HepG2 (cell line): Measurements from ENCODE around the gene FOXD2. TPM values are rescaled to one million over a fixed set of nuclear protein-coding genes. Genes with fewer than 3 reads are reported as not detected.

Experiments
- BCL6 ChIP-seq: IDR thresholded peaks from 2 replicates; pipeline ENCODE4 v1.6.1; 2016; ENCODE audit warnings: missing genetic modification reagents, missing compliant biosample characterization
- ELF1 ChIP-seq: sonication (generic); formaldehyde crosslinking; IDR thresholded peaks from 2 replicates; pipeline ENCODE4 v1.4.0; 2020; ENCODE audit warnings: missing genetic modification reagents
- NAIF1 ChIP-seq: sonication (generic); formaldehyde crosslinking; IDR thresholded peaks from 2 replicates; pipeline ENCODE4 v1.5.0; 2020; ENCODE audit warnings: mild to moderate bottlenecking, missing genetic modification reagents, borderline replicate concordance
- NR1H2 ChIP-seq: sonication (generic); formaldehyde crosslinking; IDR thresholded peaks from 2 replicates; pipeline ENCODE4 v1.8.1; 2022; ENCODE audit warnings: low read depth, missing genetic modification reagents, borderline replicate concordance
- SIX4 ChIP-seq: sonication (generic); formaldehyde crosslinking; IDR thresholded peaks from 2 replicates; pipeline ENCODE4 v1.4.0; 2020; ENCODE audit warnings: missing genetic modification reagents
- ZNF335 ChIP-seq: sonication (generic); formaldehyde crosslinking; IDR thresholded peaks from 2 replicates; pipeline ENCODE4 v1.4.0; 2020; ENCODE audit warnings: missing genetic modification reagents
- ZNF350 ChIP-seq: sonication (generic); formaldehyde crosslinking; IDR thresholded peaks from 2 replicates; pipeline ENCODE4 v1.4.0; 2020; ENCODE audit warnings: mild to moderate bottlenecking, low read depth, missing genetic modification reagents, borderline replicate concordance
- ZNF616 ChIP-seq: sonication (generic); formaldehyde crosslinking; IDR thresholded peaks from 2 replicates; pipeline ENCODE4 v1.5.0; 2020; ENCODE audit warnings: low read depth, mild to moderate bottlenecking, missing genetic modification reagents
- ZSCAN20 ChIP-seq: sonication (generic); formaldehyde crosslinking; IDR thresholded peaks from 2 replicates; pipeline ENCODE4 v1.4.0; 2020; ENCODE audit warnings: missing genetic modification reagents, mild to moderate bottlenecking, borderline replicate concordance
- polyA plus RNA-seq, 8 experiments: library from polyadenylated mRNA; depleted of rRNA in 3 of 8; stranded (reverse) in 7 of 8; unstranded in 1 of 8; fragments of >200 nt; fragmentation: Illumina TruSeq in 4 of 8; extraction: Trizol in 4 of 8; gene quantifications; 2 replicates each; pipeline versions ENCODE4 v1.2.1 to v1.2.3, GENCODE V29; 2011 to 2016; ENCODE audit warnings: low read depth in 4 of 8, missing spikeins in 1 of 8, mixed read lengths in 1 of 8; ENCODE audit not compliant: insufficient read depth in 1 of 8
- total RNA-seq, 5 experiments: library from RNA; depleted of rRNA; stranded (reverse); fragments of >200 nt; fragmentation: Illumina TruSeq; extraction: Trizol; gene quantifications; 2 replicates each; pipeline ENCODE4 v1.2.3, GENCODE V29; 2016; ENCODE audit warnings: low read depth in 1 of 5
- TF ChIP-seq, protein P1 (sequence below): sonication (generic); formaldehyde crosslinking; IDR thresholded peaks from 2 replicates; pipeline ENCODE4 v1.5.0; 2020; ENCODE audit warnings: mild to moderate bottlenecking, missing genetic modification reagents
- TF ChIP-seq, protein P2 (sequence below): sonication (generic); formaldehyde crosslinking; IDR thresholded peaks from 2 replicates; pipeline ENCODE4 v1.4.0; 2020; ENCODE audit warnings: missing genetic modification reagents
- TF ChIP-seq, protein P3 (sequence below): sonication (generic); formaldehyde crosslinking; IDR thresholded peaks from 2 replicates; pipeline ENCODE4 v1.5.1; 2020; ENCODE audit warnings: missing genetic modification reagents, mild to moderate bottlenecking, borderline replicate concordance
- TF ChIP-seq, protein P4 (sequence below): sonication (generic); formaldehyde crosslinking; IDR thresholded peaks from 2 replicates; pipeline ENCODE4 v1.4.0; 2020; ENCODE audit warnings: missing genetic modification reagents, borderline replicate concordance

FOXD2 gene
- total and polyA plus RNA-seq, 2 of the 13 experiments (the other 11 are each of a cell fraction or from before 2014, with no cell fraction given): 0.01 to 0.09 TPM

DNA sequence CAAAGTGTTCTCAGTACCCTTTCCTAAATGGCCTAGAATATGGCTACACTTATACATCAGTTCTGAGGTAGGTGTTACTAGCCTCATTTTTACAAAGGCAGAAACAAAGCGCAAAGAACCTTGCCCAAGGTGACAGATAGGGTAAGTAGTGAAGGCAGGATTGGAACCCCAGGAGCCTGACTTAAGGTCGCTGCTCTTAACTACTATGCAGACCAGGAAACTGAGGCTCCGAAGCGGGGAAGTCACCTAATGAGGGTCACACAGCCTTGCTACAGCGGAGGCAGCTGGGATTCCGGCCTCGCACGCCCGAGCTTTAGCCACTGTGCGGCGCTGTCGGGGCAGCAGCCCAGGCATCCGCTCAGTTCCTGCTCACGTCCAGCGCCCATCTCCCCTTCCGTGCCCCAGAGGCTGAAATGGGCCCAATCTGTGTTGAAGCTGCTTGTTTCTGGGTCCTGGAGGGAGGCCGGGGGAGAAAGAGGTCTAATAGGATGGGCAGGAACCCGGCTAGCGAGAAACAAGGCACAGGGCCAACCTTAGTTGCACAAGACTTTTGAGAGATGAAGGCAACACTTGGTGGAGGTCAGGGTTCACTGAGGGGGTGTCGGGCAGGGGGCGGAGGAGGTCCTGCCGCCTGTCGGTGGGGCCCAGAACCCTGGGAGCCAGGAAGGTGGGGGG lies 1.4 kb upstream of the FOXD2 start (continued):
- TF ChIP-seq, protein P1, sequence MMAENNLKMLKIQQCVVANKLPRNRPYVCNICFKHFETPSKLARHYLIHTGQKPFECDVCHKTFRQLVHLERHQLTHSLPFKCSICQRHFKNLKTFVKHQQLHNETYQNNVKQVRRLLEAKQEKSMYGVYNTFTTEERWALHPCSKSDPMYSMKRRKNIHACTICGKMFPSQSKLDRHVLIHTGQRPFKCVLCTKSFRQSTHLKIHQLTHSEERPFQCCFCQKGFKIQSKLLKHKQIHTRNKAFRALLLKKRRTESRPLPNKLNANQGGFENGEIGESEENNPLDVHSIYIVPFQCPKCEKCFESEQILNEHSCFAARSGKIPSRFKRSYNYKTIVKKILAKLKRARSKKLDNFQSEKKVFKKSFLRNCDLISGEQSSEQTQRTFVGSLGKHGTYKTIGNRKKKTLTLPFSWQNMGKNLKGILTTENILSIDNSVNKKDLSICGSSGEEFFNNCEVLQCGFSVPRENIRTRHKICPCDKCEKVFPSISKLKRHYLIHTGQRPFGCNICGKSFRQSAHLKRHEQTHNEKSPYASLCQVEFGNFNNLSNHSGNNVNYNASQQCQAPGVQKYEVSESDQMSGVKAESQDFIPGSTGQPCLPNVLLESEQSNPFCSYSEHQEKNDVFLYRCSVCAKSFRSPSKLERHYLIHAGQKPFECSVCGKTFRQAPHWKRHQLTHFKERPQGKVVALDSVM (CRISPR knock-in tag): peak; percentile 44; the same call in 1 of the 2 replicates
- TF ChIP-seq ZNF350 (CRISPR knock-in tag) (peak; percentile 43; the same call in 1 of the 2 replicates), ZNF335 (CRISPR knock-in tag) (no peak), ZSCAN20 (CRISPR knock-in tag) (no peak), NR1H2 (CRISPR knock-in tag) (no peak), ZNF616 (no peak), NAIF1 (CRISPR knock-in tag) (no peak), BCL6 (CRISPR knock-in tag) (peak; percentile 25; the same call in 1 of the 2 replicates), ELF1 (CRISPR knock-in tag) (peak; percentile 39; the same call in 1 of the 2 replicates), SIX4 (CRISPR knock-in tag) (no peak)
- TF ChIP-seq, protein P2, sequence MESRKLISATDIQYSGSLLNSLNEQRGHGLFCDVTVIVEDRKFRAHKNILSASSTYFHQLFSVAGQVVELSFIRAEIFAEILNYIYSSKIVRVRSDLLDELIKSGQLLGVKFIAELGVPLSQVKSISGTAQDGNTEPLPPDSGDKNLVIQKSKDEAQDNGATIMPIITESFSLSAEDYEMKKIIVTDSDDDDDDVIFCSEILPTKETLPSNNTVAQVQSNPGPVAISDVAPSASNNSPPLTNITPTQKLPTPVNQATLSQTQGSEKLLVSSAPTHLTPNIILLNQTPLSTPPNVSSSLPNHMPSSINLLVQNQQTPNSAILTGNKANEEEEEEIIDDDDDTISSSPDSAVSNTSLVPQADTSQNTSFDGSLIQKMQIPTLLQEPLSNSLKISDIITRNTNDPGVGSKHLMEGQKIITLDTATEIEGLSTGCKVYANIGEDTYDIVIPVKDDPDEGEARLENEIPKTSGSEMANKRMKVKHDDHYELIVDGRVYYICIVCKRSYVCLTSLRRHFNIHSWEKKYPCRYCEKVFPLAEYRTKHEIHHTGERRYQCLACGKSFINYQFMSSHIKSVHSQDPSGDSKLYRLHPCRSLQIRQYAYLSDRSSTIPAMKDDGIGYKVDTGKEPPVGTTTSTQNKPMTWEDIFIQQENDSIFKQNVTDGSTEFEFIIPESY: 0 out of 2 replicates have a peak, but pooled peaks have one; percentile 46
- TF ChIP-seq, protein P3, sequence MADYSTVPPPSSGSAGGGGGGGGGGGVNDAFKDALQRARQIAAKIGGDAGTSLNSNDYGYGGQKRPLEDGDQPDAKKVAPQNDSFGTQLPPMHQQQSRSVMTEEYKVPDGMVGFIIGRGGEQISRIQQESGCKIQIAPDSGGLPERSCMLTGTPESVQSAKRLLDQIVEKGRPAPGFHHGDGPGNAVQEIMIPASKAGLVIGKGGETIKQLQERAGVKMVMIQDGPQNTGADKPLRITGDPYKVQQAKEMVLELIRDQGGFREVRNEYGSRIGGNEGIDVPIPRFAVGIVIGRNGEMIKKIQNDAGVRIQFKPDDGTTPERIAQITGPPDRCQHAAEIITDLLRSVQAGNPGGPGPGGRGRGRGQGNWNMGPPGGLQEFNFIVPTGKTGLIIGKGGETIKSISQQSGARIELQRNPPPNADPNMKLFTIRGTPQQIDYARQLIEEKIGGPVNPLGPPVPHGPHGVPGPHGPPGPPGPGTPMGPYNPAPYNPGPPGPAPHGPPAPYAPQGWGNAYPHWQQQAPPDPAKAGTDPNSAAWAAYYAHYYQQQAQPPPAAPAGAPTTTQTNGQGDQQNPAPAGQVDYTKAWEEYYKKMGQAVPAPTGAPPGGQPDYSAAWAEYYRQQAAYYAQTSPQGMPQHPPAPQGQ: no peak
- TF ChIP-seq, protein P4, sequence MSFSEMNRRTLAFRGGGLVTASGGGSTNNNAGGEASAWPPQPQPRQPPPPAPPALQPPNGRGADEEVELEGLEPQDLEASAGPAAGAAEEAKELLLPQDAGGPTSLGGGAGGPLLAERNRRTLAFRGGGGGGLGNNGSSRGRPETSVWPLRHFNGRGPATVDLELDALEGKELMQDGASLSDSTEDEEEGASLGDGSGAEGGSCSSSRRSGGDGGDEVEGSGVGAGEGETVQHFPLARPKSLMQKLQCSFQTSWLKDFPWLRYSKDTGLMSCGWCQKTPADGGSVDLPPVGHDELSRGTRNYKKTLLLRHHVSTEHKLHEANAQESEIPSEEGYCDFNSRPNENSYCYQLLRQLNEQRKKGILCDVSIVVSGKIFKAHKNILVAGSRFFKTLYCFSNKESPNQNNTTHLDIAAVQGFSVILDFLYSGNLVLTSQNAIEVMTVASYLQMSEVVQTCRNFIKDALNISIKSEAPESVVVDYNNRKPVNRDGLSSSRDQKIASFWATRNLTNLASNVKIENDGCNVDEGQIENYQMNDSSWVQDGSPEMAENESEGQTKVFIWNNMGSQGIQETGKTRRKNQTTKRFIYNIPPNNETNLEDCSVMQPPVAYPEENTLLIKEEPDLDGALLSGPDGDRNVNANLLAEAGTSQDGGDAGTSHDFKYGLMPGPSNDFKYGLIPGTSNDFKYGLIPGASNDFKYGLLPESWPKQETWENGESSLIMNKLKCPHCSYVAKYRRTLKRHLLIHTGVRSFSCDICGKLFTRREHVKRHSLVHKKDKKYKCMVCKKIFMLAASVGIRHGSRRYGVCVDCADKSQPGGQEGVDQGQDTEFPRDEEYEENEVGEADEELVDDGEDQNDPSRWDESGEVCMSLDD (CRISPR knock-in tag): no peak
